Prostate gland (tissue), 2 donors: Measurements from ENCODE around the gene SLC25A12.

Source experiments
- CTCF ChIP-seq, 4 experiments: fragments of 200-600 bp in 2 of 4; fragments of 450-650 bp in 2 of 4; sonication (generic) in 2 of 4; IDR thresholded peaks; 1 replicate in 3 of 4; 2 replicates in 1 of 4; pipeline ENCODE4 v1.5.1; 2016 to 2019; ENCODE audit warnings: antibody characterized with exemption in 4 of 4, mild to moderate bottlenecking in 2 of 4, moderate library complexity in 2 of 4
- POLR2A ChIP-seq: fragments of 450-650 bp; IDR thresholded peaks from one replicate; pipeline ENCODE4 v1.6.1; 2016; ENCODE audit warnings: antibody characterized with exemption, mild to moderate bottlenecking

GRCh38 chr2:171835386-171835785, 58.7 kb downstream of the SLC25A12 start:
- TF ChIP-seq CTCF (IDR thresholded peaks at IDR 0.05) (no peak), POLR2A (no peak)
